Right lobe of liver (tissue), 6 donors: Measurements from ENCODE around the gene DPH1. TPM values are rescaled to one million over a fixed set of nuclear protein-coding genes. Genes with fewer than 3 reads are reported as not detected.

ENCODE experiments used
- ATAC-seq, 4 donors: fragments of 200-7000 bp; cut with Tn5 transposase; one replicate each; pipeline ENCODE4 v1.9.1; 2020; ENCODE audit warnings: mild to moderate bottlenecking in 4 of 4, moderate library complexity in 4 of 4
- DNase-seq, 3 donors: peaks; one replicate each; pipeline ENCODE4 v3.0.0-alpha.2; 2020
- H3K27ac ChIP-seq, 3 donors: fragments of 200-600 bp; one replicate each; pipeline ENCODE4 v1.8.0; 2022
- H3K27me3 ChIP-seq, 2 donors: fragments of 200-600 bp; one replicate each; pipeline ENCODE4 v1.8.0; 2022
- H3K36me3 ChIP-seq, 4 donors: fragments of 200-600 bp; sonication (generic) in 1 of 4; one replicate each; pipeline versions ENCODE4 v1.5.1 to v1.8.0; 2017 to 2022; ENCODE audit warnings: control low read depth in 1 of 4
- H3K4me1 ChIP-seq, 4 donors: fragments of 200-600 bp; sonication (generic) in 1 of 4; one replicate each; pipeline versions ENCODE4 v1.5.1 to v1.8.0; 2017 to 2022; ENCODE audit warnings: control low read depth in 1 of 4
- H3K4me3 ChIP-seq, 3 donors: fragments of 200-600 bp; one replicate each; pipeline ENCODE4 v1.8.0; 2022
- H3K9me3 ChIP-seq, 4 donors: fragments of 200-600 bp; sonication (generic) in 1 of 4; one replicate each; pipeline versions ENCODE4 v1.5.1 to v1.8.0; 2017 to 2022; ENCODE audit warnings: control low read depth in 1 of 4
- CTCF ChIP-seq, 4 donors: fragments of 200-600 bp in 3 of 4; fragments of 450-650 bp in 1 of 4; IDR thresholded peaks; one replicate each; pipeline versions ENCODE4 v1.5.1 to v1.8.0; 2016 to 2022; ENCODE audit warnings: antibody characterized with exemption in 4 of 4, mild to moderate bottlenecking in 2 of 4
- POLR2A ChIP-seq: fragments of 450-650 bp; IDR thresholded peaks from one replicate; pipeline ENCODE4 v1.6.1; 2017; ENCODE audit warnings: antibody characterized with exemption, mild to moderate bottlenecking
- WGBS: methylation state at CpG from one replicate; pipeline ENCODE4 v1.1.6; 2018; ENCODE audit warnings: low coverage, low lambda C conversion rate; ENCODE audit not compliant: insufficient coverage; ENCODE audit errors: missing lambda C conversion rate; 5-methylcytosine and 5-hydroxymethylcytosine counted together
- intact Hi-C, 2 donors: fragments of 100-400 bp; cut with DNase I; formaldehyde crosslinking; loops; one replicate each; pipeline versions ENCODE4 v1.11.2 to v1.14.1; 2022
- total RNA-seq, 6 experiments: library from RNA; depleted of rRNA in 2 of 6; stranded (reverse); fragments of >200 nt in 2 of 6; fragmentation: NEBNext Ultra II Directional in 3 of 6; extraction: Animal tissue kit (Norgen Biotek cat#: 25700) in 3 of 6; gene quantifications; one replicate each; pipeline versions ENCODE4 v1.1.0 to v1.2.4, GENCODE V29; 2016 to 2023
- donor health status: DM: no; HTN: yes; CAD: no.
- donor health status: DM: no; HTN: no; CAD: no.
- donor health status: DM: no; HTN: no; CAD: no.
- donor health status: DM: no; HTN: yes; CAD: no.
- donor health status: DM: no; HTN: yes; CAD: no.

Gene DPH1
- total RNA-seq, 6 experiments from 2014 or later: 20.0 to 41.1 (median 25.4) TPM

GRCh38 chr17:2027528-2028233 lies 2.3 kb upstream of the DPH1 start:
- H3K4me3 ChIP-seq: no peak overlapping the region
- intact Hi-C loops: loop anchor here (5.0 kb wide), 1 partner anchor 120 kb away; no protein-coding TSS in a partner anchor
- no peaks in the 10 kb centered on the region for H3K9me3 ChIP-seq
- H3K36me3 ChIP-seq: no peaks in the 10 kb centered on the region
- no peak overlapping the region for H3K27ac ChIP-seq
- TF ChIP-seq CTCF (IDR thresholded peaks at IDR 0.05) (no peak), POLR2A (no peak)
- no peaks in the 10 kb centered on the region for H3K27me3 ChIP-seq
- WGBS: 79% methylated on average over 6 of the region's 11 CpGs
- H3K4me1 ChIP-seq: peaks cover 0 to 38% (median 10%) of the 10 kb centered on the region in 4 donors
- ATAC-seq (no peak), DNase-seq (no peak)

GRCh38 chr17:2028234-2028614 lies 1.7 kb upstream of the DPH1 start:
- peaks cover 0 to 38% (median 10%) of the 10 kb centered on the region in 4 donors for H3K4me1 ChIP-seq
- intact Hi-C loops: loop anchor here (5.0 kb wide), 1 partner anchor 121 kb away; no protein-coding TSS in a partner anchor
- no peak for ATAC-seq
- H3K27ac ChIP-seq: no peak overlapping the region
- H3K4me3 ChIP-seq: no peak overlapping the region
- WGBS: 95% methylated on average over 3 of the region's 5 CpGs
- TF ChIP-seq POLR2A (no peak), CTCF (IDR thresholded peaks at IDR 0.05) (no peak)
- no peaks in the 10 kb centered on the region for H3K9me3 ChIP-seq
- DNase-seq: no peak
- no peaks in the 10 kb centered on the region for H3K27me3 ChIP-seq
- no peaks in the 10 kb centered on the region for H3K36me3 ChIP-seq

GRCh38 chr17:2028737-2029136 lies 1.2 kb upstream of the DPH1 start:
- peaks cover 0 to 37% (median 9%) of the 10 kb centered on the region in 4 donors for H3K4me1 ChIP-seq
- no peaks in the 10 kb centered on the region for H3K9me3 ChIP-seq
- H3K4me3 ChIP-seq: no peak overlapping the region
- H3K36me3 ChIP-seq: no peaks in the 10 kb centered on the region
- H3K27me3 ChIP-seq: no peaks in the 10 kb centered on the region
- TF ChIP-seq CTCF (IDR thresholded peaks at IDR 0.05): no peak
- no peak for TF ChIP-seq POLR2A
- no peak overlapping the region for H3K27ac ChIP-seq
- no peak for DNase-seq
- WGBS: 20% methylated on average over 1 of the region's 6 CpGs
- intact Hi-C loops: loop anchor here (5.0 kb wide), 1 partner anchor 121 kb away; no protein-coding TSS in a partner anchor
- no peak for ATAC-seq

GRCh38 chr17:2030779-2031163 lies 818 bp downstream of the DPH1 start:
- 22% methylated on average over 9 of the region's 10 CpGs for WGBS
- Histone ChIP-seq H3K4me3 (peak overlapping the region; percentile 99 to 100 (median 99)), H3K27ac (no peak overlapping the region), H3K4me1 (peaks cover 0 to 17% (median 4%) of the 10 kb centered on the region in 4 donors), H3K36me3 (peaks cover 0 to 2% (median 0%) of the 10 kb centered on the region in 4 donors), H3K9me3 (no peaks in the 10 kb centered on the region), H3K27me3 (no peaks in the 10 kb centered on the region)
- no peak for ATAC-seq
- DNase-seq: peak in 1 of 3 donors; percentile 63
- TF ChIP-seq POLR2A (no peak), CTCF (IDR thresholded peaks at IDR 0.05) (peak; percentile 47 to 49 (median 47))
- intact Hi-C loops: no loop called here
